HEK293 (cell line): ENCODE measurements around the gene FNDC8.

ENCODE experiments used
- KLF7 ChIP-seq: fragments of 450-650 bp; formaldehyde crosslinking; IDR thresholded peaks from 2 replicates; pipeline ENCODE4 v1.5.1; 2016; ENCODE audit warnings: missing biosample characterization, missing genetic modification characterization, borderline replicate concordance
- REPIN1 ChIP-seq: fragments of 450-650 bp; formaldehyde crosslinking; IDR thresholded peaks from 2 replicates; pipeline ENCODE4 v1.5.1; 2017; ENCODE audit warnings: missing biosample characterization, missing genetic modification characterization, low read depth
- SETDB1 ChIP-seq: IDR thresholded peaks from one replicate; pipeline ENCODE4 v1.6.1; 2017; ENCODE audit warnings: mild to moderate bottlenecking, low read length, moderate library complexity, mixed read lengths; ENCODE audit not compliant: insufficient read length
- ZBTB1 ChIP-seq: fragments of 450-650 bp; formaldehyde crosslinking; IDR thresholded peaks from 2 replicates; pipeline ENCODE4 v1.5.1; 2016; ENCODE audit warnings: missing biosample characterization, missing genetic modification characterization
- ZFP37 ChIP-seq: fragments of 450-650 bp; formaldehyde crosslinking; IDR thresholded peaks from 2 replicates; pipeline ENCODE4 v1.5.1; 2016; ENCODE audit warnings: missing biosample characterization, missing genetic modification characterization
- ZNF221 ChIP-seq: fragments of 450-650 bp; formaldehyde crosslinking; IDR thresholded peaks from 2 replicates; pipeline ENCODE4 v1.5.1; 2017; ENCODE audit warnings: missing biosample characterization, missing genetic modification characterization, borderline replicate concordance
- ZNF274 ChIP-seq, 2 experiments: fragments of 200-500 bp in 1 of 2; fragments of 450-650 bp in 1 of 2; sonication (Bioruptor generic) in 1 of 2; formaldehyde crosslinking in 1 of 2; IDR thresholded peaks; 2 replicates each; pipeline versions ENCODE4 v1.5.1 to v1.6.1; 2014 to 2016; ENCODE audit warnings: borderline replicate concordance in 1 of 2, inconsistent platforms in 1 of 2, low read length in 1 of 2, missing biosample characterization in 1 of 2, missing genetic modification characterization in 1 of 2
- ZNF561 ChIP-seq: fragments of 450-650 bp; IDR thresholded peaks from 2 replicates; pipeline ENCODE4 v1.5.1; 2018; ENCODE audit warnings: missing biosample characterization, missing genetic modification characterization, borderline replicate concordance
- ZNF791 ChIP-seq: fragments of 450-650 bp; formaldehyde crosslinking; IDR thresholded peaks from 2 replicates; pipeline ENCODE4 v1.5.1; 2016; ENCODE audit warnings: missing biosample characterization, missing genetic modification characterization
- ZNF843 ChIP-seq: fragments of 450-650 bp; formaldehyde crosslinking; IDR thresholded peaks from 2 replicates; pipeline ENCODE4 v1.5.1; 2016; ENCODE audit warnings: missing biosample characterization, missing genetic modification characterization
- TF ChIP-seq, protein P1 (sequence below): fragments of 450-650 bp; formaldehyde crosslinking; IDR thresholded peaks from 2 replicates; pipeline ENCODE4 v1.5.1; 2016; ENCODE audit warnings: missing biosample characterization, missing genetic modification characterization
- TF ChIP-seq, protein P2 (sequence below): fragments of 450-650 bp; IDR thresholded peaks from 2 replicates; pipeline ENCODE4 v1.5.1; 2018; ENCODE audit warnings: missing biosample characterization, missing genetic modification characterization
- TF ChIP-seq, protein P3 (sequence below): fragments of 450-650 bp; formaldehyde crosslinking; IDR thresholded peaks from 2 replicates; pipeline ENCODE4; 2016; ENCODE audit warnings: missing biosample characterization, missing genetic modification characterization
- TF ChIP-seq, protein P4 (sequence below): fragments of 450-650 bp; formaldehyde crosslinking; IDR thresholded peaks from 2 replicates; pipeline ENCODE4 v1.5.1; 2016; ENCODE audit warnings: missing biosample characterization, missing genetic modification characterization

DNA sequence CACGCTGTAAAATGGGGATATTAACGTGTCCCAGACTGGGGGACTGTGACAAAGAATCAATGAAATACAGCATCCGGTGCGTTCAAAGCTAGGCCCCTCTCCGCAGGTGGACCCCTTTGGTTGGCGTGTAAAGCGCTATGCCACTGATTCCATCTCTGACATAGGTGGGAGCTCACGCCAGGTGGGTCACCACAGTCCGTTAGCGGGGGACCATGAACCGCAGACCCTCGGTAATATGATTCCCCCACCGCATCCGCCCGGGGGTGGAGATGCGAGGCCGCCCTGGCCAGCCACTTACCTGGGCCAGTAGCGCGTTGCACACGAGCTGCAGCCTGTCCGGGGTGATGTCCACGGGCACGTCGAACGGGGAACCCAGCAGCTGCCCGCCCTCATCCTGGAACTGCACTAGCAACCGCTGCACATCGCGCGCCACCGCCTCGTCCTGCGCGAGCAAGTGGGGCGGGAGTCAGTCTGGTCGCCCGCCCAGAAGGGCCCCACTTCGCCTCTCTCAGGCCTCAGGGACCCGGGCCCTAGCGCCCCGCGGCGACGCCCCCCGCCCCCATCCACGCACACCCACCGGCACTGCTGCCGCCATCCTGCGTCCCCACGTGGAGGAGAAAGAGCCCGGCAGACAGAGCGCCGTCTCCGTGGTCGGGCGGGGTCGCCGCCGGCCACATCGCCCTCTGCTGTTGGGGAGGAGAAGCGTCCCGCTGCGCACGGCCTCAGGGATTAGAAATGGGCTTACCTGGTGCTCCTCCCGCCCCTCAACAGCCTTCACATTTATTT lies 20.5 kb downstream of the FNDC8 start, which contains the start of gene NLE1:
- TF ChIP-seq, protein P1, sequence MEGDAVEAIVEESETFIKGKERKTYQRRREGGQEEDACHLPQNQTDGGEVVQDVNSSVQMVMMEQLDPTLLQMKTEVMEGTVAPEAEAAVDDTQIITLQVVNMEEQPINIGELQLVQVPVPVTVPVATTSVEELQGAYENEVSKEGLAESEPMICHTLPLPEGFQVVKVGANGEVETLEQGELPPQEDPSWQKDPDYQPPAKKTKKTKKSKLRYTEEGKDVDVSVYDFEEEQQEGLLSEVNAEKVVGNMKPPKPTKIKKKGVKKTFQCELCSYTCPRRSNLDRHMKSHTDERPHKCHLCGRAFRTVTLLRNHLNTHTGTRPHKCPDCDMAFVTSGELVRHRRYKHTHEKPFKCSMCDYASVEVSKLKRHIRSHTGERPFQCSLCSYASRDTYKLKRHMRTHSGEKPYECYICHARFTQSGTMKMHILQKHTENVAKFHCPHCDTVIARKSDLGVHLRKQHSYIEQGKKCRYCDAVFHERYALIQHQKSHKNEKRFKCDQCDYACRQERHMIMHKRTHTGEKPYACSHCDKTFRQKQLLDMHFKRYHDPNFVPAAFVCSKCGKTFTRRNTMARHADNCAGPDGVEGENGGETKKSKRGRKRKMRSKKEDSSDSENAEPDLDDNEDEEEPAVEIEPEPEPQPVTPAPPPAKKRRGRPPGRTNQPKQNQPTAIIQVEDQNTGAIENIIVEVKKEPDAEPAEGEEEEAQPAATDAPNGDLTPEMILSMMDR (tag by site-specific recombination) = peak; percentile 96
- no peak for TF ChIP-seq ZNF791 (tag by site-specific recombination)
- TF ChIP-seq, protein P2, sequence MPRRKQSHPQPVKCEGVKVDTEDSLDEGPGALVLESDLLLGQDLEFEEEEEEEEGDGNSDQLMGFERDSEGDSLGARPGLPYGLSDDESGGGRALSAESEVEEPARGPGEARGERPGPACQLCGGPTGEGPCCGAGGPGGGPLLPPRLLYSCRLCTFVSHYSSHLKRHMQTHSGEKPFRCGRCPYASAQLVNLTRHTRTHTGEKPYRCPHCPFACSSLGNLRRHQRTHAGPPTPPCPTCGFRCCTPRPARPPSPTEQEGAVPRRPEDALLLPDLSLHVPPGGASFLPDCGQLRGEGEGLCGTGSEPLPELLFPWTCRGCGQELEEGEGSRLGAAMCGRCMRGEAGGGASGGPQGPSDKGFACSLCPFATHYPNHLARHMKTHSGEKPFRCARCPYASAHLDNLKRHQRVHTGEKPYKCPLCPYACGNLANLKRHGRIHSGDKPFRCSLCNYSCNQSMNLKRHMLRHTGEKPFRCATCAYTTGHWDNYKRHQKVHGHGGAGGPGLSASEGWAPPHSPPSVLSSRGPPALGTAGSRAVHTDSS (tag by site-specific recombination) = no peak
- TF ChIP-seq, protein P3, sequence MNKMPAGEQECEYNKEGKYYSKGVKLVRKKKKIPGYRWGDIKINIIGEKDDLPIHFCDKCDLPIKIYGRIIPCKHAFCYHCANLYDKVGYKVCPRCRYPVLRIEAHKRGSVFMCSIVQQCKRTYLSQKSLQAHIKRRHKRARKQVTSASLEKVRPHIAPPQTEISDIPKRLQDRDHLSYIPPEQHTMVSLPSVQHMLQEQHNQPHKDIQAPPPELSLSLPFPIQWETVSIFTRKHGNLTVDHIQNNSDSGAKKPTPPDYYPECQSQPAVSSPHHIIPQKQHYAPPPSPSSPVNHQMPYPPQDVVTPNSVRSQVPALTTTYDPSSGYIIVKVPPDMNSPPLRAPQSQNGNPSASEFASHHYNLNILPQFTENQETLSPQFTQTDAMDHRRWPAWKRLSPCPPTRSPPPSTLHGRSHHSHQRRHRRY = no peak
- 0 out of 2 replicates have a peak, but pooled peaks have one; percentile 11 for TF ChIP-seq ZBTB1
- TF ChIP-seq, protein P4, sequence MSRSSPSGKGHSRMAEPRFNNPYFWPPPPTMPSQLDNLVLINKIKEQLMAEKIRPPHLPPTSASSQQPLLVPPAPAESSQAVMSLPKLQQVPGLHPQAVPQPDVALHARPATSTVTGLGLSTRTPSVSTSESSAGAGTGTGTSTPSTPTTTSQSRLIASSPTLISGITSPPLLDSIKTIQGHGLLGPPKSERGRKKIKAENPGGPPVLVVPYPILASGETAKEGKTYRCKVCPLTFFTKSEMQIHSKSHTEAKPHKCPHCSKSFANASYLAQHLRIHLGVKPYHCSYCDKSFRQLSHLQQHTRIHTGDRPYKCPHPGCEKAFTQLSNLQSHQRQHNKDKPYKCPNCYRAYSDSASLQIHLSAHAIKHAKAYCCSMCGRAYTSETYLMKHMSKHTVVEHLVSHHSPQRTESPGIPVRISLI (tag by site-specific recombination) = no peak
- no peak for TF ChIP-seq SETDB1
- TF ChIP-seq REPIN1 (tag by site-specific recombination) = peak; percentile 30; the same call in 1 of the 2 replicates
- TF ChIP-seq ZFP37 = peak; percentile 94
- peak; percentile 49; the same call in 1 of the 2 replicates for TF ChIP-seq ZNF561 (tag by site-specific recombination)
- TF ChIP-seq ZNF843 (tag by site-specific recombination) = 0 out of 2 replicates have a peak, but pooled peaks have one; percentile 17
- TF ChIP-seq ZNF221 (tag by site-specific recombination) = no peak
- TF ChIP-seq ZNF274 (IDR thresholded peaks at IDR 0.05; ENCODE audit: low read length) = no peak
- no peak for TF ChIP-seq ZNF274 (tag by site-specific recombination; IDR thresholded peaks at IDR 0.05; ENCODE audit: borderline replicate concordance)
- peak; percentile 95 for TF ChIP-seq KLF7 (tag by site-specific recombination)
